Epithelial cell of esophagus (primary cell): ENCODE data around the gene CDHR3.

ENCODE experiments used
- DNase-seq: peaks from one replicate; pipeline ENCODE4 v3.0.0; 2010; ENCODE audit warnings: low read depth
- H3K4me3 ChIP-seq: 2 replicates; pipeline ENCODE4 v1.5.1; 2011; ENCODE audit warnings: mild to moderate bottlenecking, low read length, control low read depth
- CTCF ChIP-seq: IDR thresholded peaks from 2 replicates; pipeline ENCODE4 v1.5.1; 2011; ENCODE audit warnings: low read depth, mild to moderate bottlenecking, low read length, control low read depth, inconsistent platforms; ENCODE audit not compliant: insufficient read depth; ENCODE audit errors: missing control alignments

Gene CDHR3

GRCh38 chr7:106047818-106048705 lies 85.0 kb downstream of the CDHR3 start:
- DNase-seq: peak; percentile 88
- no peak overlapping the region for H3K4me3 ChIP-seq
- no peak for TF ChIP-seq CTCF

- no peak overlapping the region for H3K4me3 ChIP-seq
- no peak for DNase-seq
- TF ChIP-seq CTCF: no peak
Observed at GRCh38 chr7:106048706-106049020, 85.6 kb downstream of the CDHR3 start.

GRCh38 chr7:106049139-106049752 lies 86.2 kb downstream of the CDHR3 start:
- no peak for DNase-seq
- H3K4me3 ChIP-seq: no peak overlapping the region
- no peak for TF ChIP-seq CTCF

GRCh38 chr7:106050002-106050745 lies 87.1 kb downstream of the CDHR3 start:
- peak; percentile 52 for TF ChIP-seq CTCF
- peak; percentile 88 for DNase-seq
- H3K4me3 ChIP-seq: no peak overlapping the region

GRCh38 chr7:106050746-106051117 lies 87.7 kb downstream of the CDHR3 start:
- no peak overlapping the region for H3K4me3 ChIP-seq
- TF ChIP-seq CTCF: no peak
- DNase-seq: peak; percentile 90

- H3K4me3 ChIP-seq: no peak overlapping the region
- no peak for TF ChIP-seq CTCF
- no peak for DNase-seq
Observed at GRCh38 chr7:106052681-106053080, 89.6 kb downstream of the CDHR3 start.
